ENCODE measurements around the gene TSPAN9. TPM values are rescaled to one million over a fixed set of nuclear protein-coding genes. Genes with fewer than 3 reads are reported as not detected.

The TSPAN9 gene
- total RNA-seq, 1 experiment from 2014 or later, result 7.7 TPM

DNA sequence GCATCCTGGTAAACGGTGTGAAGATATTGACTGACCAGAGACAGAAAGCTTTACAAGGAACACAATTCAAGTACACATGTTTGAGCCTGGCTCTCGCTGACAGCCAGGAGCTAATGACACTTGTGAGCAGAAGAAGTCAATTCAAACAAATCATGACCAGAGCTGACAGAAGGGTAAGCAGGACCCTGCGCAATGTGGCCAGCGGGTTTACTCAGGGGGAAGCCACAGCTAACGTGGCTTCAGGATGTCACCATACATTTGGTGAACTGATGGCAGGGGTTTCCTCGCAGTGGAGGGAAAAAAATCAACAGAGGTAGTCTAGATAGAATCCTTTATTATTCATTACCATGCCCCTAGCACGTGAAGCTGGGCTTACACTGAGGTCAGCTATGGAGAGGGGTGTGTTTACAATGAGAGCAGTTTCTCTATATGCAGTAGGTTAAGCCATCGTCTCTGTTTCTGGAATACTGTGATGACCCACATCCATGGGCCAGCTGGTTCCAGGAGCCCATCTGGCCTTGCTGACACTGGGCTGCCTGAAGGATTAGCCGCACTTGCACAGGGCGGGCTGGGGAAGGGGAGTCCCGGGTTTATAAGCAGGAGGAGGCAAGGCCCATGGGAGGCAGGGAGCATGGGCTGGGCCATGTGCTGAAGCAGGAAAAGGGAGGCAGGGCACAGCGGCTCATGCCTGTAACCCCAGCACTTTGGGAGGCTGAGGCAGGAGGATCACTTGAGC lies 215.7 kb downstream of the TSPAN9 start:
- BruUV-seq (replicated peaks), result no TSS peak
- TF ChIP-seq POLR2AphosphoS5 (IDR thresholded peaks at IDR 0.05; ENCODE audit: low read depth, low read length), result no peak
- TF ChIP-seq, protein P1, sequence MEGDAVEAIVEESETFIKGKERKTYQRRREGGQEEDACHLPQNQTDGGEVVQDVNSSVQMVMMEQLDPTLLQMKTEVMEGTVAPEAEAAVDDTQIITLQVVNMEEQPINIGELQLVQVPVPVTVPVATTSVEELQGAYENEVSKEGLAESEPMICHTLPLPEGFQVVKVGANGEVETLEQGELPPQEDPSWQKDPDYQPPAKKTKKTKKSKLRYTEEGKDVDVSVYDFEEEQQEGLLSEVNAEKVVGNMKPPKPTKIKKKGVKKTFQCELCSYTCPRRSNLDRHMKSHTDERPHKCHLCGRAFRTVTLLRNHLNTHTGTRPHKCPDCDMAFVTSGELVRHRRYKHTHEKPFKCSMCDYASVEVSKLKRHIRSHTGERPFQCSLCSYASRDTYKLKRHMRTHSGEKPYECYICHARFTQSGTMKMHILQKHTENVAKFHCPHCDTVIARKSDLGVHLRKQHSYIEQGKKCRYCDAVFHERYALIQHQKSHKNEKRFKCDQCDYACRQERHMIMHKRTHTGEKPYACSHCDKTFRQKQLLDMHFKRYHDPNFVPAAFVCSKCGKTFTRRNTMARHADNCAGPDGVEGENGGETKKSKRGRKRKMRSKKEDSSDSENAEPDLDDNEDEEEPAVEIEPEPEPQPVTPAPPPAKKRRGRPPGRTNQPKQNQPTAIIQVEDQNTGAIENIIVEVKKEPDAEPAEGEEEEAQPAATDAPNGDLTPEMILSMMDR (IDR thresholded peaks at IDR 0.05), result no peak
- TF ChIP-seq, protein P2, sequence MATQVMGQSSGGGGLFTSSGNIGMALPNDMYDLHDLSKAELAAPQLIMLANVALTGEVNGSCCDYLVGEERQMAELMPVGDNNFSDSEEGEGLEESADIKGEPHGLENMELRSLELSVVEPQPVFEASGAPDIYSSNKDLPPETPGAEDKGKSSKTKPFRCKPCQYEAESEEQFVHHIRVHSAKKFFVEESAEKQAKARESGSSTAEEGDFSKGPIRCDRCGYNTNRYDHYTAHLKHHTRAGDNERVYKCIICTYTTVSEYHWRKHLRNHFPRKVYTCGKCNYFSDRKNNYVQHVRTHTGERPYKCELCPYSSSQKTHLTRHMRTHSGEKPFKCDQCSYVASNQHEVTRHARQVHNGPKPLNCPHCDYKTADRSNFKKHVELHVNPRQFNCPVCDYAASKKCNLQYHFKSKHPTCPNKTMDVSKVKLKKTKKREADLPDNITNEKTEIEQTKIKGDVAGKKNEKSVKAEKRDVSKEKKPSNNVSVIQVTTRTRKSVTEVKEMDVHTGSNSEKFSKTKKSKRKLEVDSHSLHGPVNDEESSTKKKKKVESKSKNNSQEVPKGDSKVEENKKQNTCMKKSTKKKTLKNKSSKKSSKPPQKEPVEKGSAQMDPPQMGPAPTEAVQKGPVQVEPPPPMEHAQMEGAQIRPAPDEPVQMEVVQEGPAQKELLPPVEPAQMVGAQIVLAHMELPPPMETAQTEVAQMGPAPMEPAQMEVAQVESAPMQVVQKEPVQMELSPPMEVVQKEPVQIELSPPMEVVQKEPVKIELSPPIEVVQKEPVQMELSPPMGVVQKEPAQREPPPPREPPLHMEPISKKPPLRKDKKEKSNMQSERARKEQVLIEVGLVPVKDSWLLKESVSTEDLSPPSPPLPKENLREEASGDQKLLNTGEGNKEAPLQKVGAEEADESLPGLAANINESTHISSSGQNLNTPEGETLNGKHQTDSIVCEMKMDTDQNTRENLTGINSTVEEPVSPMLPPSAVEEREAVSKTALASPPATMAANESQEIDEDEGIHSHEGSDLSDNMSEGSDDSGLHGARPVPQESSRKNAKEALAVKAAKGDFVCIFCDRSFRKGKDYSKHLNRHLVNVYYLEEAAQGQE (IDR thresholded peaks at IDR 0.05; ENCODE audit: insufficient read depth in 1 of 2, low read depth in 2 of 2, low read length in 1 of 2), result no peak
- TF ChIP-seq TCF7L2 (IDR thresholded peaks at IDR 0.05; ENCODE audit: low read depth, low read length), result no peak
- ATAC-seq (no peak), DNase-seq (ENCODE audit: low read depth, low spot score) (no peak)
- CTCF ChIA-PET, result no interaction called here
- H3K9me3 ChIP-seq (ENCODE audit: control insufficient read depth, insufficient read depth, low read depth, low read length), result no peaks in the 10 kb centered on the region
- POLR2A ChIA-PET, result no interaction called here
- intact Hi-C loops (cut with micrococcal nuclease; ENCODE audit: unreplicated experiment) (no loop called here), in situ Hi-C loops (cut with HindIII; ENCODE audit: low pct_unique_long_range_greater_than_20kb, low sequenced_read_pairs) (no loop called here)
- H3K36me3 ChIP-seq (ENCODE audit: control insufficient read depth, insufficient read depth, low read length), result no peaks in the 10 kb centered on the region
- no peak overlapping the region for H3K27ac ChIP-seq (ENCODE audit: low read length)
- no peak overlapping the region for H3K4me3 ChIP-seq (ENCODE audit: low read depth in 2 of 2, low read length in 2 of 2)
- no peaks in the 10 kb centered on the region for H3K4me1 ChIP-seq (ENCODE audit: control insufficient read depth, insufficient read depth, low read length)
- no peaks in the 10 kb centered on the region for H3K27me3 ChIP-seq (ENCODE audit: control insufficient read depth, insufficient read depth, low read length)

DNA sequence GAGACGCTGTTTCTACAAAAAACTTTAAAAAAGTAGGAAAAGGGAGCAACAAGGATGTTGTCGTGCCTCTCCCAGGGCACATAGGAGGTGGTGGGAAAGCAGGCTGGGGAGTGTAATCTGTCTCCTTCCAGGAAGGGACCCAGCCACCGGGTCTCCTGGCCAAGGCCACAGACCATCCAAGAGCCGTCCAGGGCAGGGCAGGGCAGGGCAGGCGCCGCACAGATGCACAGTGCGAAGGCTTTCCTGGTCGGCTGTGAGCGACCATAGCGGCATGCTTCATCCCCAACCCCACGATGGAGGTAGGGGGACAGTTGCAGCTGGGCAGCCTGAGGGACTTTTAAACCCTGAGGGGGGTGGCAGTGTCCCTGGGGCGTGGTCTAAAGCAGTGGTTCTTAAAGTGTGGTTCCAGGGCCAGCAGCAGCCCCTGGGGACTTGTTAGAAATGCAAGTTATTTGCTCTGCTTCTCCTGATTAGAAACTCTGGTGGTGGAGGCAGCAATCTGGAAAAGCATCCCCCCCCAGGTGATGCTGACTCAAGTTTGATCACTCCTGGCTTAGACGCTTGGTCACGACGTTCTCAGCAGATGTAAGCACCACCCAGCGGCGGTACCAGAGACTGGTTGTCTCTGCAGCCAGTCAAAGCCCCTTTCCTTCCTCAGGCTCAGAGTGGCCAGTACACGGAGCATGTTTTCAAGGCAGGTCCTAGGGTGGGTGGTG lies 216.4 kb downstream of the TSPAN9 start:
- DNase-seq (ENCODE audit: low read depth, low spot score) (no peak), ATAC-seq (peak; percentile 64; the same call in 1 of the 2 replicates)
- no peaks in the 10 kb centered on the region for H3K4me1 ChIP-seq (ENCODE audit: control insufficient read depth, insufficient read depth, low read length)
- CTCF ChIA-PET, result no interaction called here
- TF ChIP-seq TCF7L2 (IDR thresholded peaks at IDR 0.05; ENCODE audit: low read depth, low read length) (no peak), SIN3A (IDR thresholded peaks at IDR 0.05; ENCODE audit: borderline replicate concordance, insufficient read depth, low read depth, low read length) (no peak), POLR2AphosphoS5 (IDR thresholded peaks at IDR 0.05; ENCODE audit: low read depth, low read length) (no peak)
- TF ChIP-seq, protein P1 (IDR thresholded peaks at IDR 0.05), result no peak
- TF ChIP-seq, protein P2 (IDR thresholded peaks at IDR 0.05; ENCODE audit: insufficient read depth in 1 of 2, low read depth in 2 of 2, low read length in 1 of 2), result no peak
- no peaks in the 10 kb centered on the region for H3K36me3 ChIP-seq (ENCODE audit: control insufficient read depth, insufficient read depth, low read length)
- no TSS peak for BruUV-seq (replicated peaks)
- in situ Hi-C loops (cut with HindIII; ENCODE audit: low pct_unique_long_range_greater_than_20kb, low sequenced_read_pairs), result no loop called here
- H3K9me3 ChIP-seq (ENCODE audit: control insufficient read depth, insufficient read depth, low read depth, low read length), result no peaks in the 10 kb centered on the region
- POLR2A ChIA-PET, result no interaction called here
- no peak overlapping the region for H3K27ac ChIP-seq (ENCODE audit: low read length)
- H3K27me3 ChIP-seq (ENCODE audit: control insufficient read depth, insufficient read depth, low read length), result no peaks in the 10 kb centered on the region
- intact Hi-C loops (cut with micrococcal nuclease; ENCODE audit: unreplicated experiment), result no loop called here
- no peak overlapping the region for H3K4me3 ChIP-seq (ENCODE audit: low read depth in 2 of 2, low read length in 2 of 2)
